ENCODE data around the gene GNAZ.

GRCh38 chr22:23088199-23088604, 17.9 kb downstream of the GNAZ start:
- TF ChIP-seq CTCF (IDR thresholded peaks at IDR 0.05), result no peak
- TF ChIP-seq POLR2A (IDR thresholded peaks at IDR 0.05), result no peak

Data from testis (tissue), 2 donors.